ENCODE results near the gene PIM3.

GRCh38 chr22:49964136-49965090 is 3.8 kb downstream of the PIM3 start:
- TF ChIP-seq, protein P1, sequence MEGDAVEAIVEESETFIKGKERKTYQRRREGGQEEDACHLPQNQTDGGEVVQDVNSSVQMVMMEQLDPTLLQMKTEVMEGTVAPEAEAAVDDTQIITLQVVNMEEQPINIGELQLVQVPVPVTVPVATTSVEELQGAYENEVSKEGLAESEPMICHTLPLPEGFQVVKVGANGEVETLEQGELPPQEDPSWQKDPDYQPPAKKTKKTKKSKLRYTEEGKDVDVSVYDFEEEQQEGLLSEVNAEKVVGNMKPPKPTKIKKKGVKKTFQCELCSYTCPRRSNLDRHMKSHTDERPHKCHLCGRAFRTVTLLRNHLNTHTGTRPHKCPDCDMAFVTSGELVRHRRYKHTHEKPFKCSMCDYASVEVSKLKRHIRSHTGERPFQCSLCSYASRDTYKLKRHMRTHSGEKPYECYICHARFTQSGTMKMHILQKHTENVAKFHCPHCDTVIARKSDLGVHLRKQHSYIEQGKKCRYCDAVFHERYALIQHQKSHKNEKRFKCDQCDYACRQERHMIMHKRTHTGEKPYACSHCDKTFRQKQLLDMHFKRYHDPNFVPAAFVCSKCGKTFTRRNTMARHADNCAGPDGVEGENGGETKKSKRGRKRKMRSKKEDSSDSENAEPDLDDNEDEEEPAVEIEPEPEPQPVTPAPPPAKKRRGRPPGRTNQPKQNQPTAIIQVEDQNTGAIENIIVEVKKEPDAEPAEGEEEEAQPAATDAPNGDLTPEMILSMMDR (IDR thresholded peaks at IDR 0.05), result no peak
- no peak for TF ChIP-seq POLR2A (IDR thresholded peaks at IDR 0.05)

Measured in uterus (tissue), 2 donors.